ENCODE results near the gene OR52A1.
"Not testable (repeated sequence)": the region's sequence is repeated elsewhere in the genome, so short reads cannot be mapped to it uniquely, and the experiment has no call there.

OR52A1 gene

GRCh38 chr11:5154657-5155056 is at the start of gene OR52A1:
Gene OR52A1 (minus strand): TSS chr11:5154757. CDS start chr11:5152369, 2,388 bp downstream.
- no peak for DNase-seq

- DNase-seq = no peak
Measured at GRCh38 chr11:5203366-5203765, 48.8 kb upstream of the OR52A1 start.

- DNase-seq = no peak
Measured at GRCh38 chr11:5200582-5200981, 46.0 kb upstream of the OR52A1 start, which contains the start of gene OR51V1. Gene OR51V1 (minus strand): TSS chr11:5200682. CDS start chr11:5200682, 0 bp downstream.

- DNase-seq = no peak
Measured at GRCh38 chr11:5198285-5198684, 43.7 kb upstream of the OR52A1 start.

- DNase-seq = no peak
Measured at GRCh38 chr11:5197536-5197935, 43.0 kb upstream of the OR52A1 start.

GRCh38 chr11:5196731-5197130 is 42.2 kb upstream of the OR52A1 start:
- DNase-seq = no peak

- no peak for DNase-seq
Measured at GRCh38 chr11:5196067-5196466, 41.5 kb upstream of the OR52A1 start.

GRCh38 chr11:5192738-5193137 is 38.2 kb upstream of the OR52A1 start:
- no peak for DNase-seq

- DNase-seq = no peak
Measured at GRCh38 chr11:5188201-5188600, 33.6 kb upstream of the OR52A1 start.

GRCh38 chr11:5178046-5178837 is 23.7 kb upstream of the OR52A1 start:
- DNase-seq = no peak

- DNase-seq = no peak
Measured at GRCh38 chr11:5174934-5175333, 20.4 kb upstream of the OR52A1 start.

GRCh38 chr11:5171856-5172255 is 17.3 kb upstream of the OR52A1 start:
- no peak for DNase-seq

GRCh38 chr11:5165898-5166297 is 11.3 kb upstream of the OR52A1 start:
- not testable (repeated sequence) for DNase-seq

- DNase-seq = not testable (repeated sequence)
Measured at GRCh38 chr11:5164807-5165206, 10.2 kb upstream of the OR52A1 start.

- DNase-seq = not testable (repeated sequence)
Measured at GRCh38 chr11:5161045-5161444, 6.5 kb upstream of the OR52A1 start.

GRCh38 chr11:5160217-5160616 is 5.7 kb upstream of the OR52A1 start:
- DNase-seq = not testable (repeated sequence)

- DNase-seq = no peak
Measured at GRCh38 chr11:5159806-5160205, 5.2 kb upstream of the OR52A1 start.

- DNase-seq = no peak
Measured at GRCh38 chr11:5153574-5154431, 754 bp downstream of the OR52A1 start.

GRCh38 chr11:5151713-5152153 is 2.8 kb downstream of the OR52A1 start:
- no peak for DNase-seq

GRCh38 chr11:5144206-5144605 is 10.4 kb downstream of the OR52A1 start:
- DNase-seq = not testable (repeated sequence)

- DNase-seq = no peak
Measured at GRCh38 chr11:5137996-5138395, 16.6 kb downstream of the OR52A1 start, which contains the start of gene OR52A5. Gene OR52A5 (minus strand): TSS chr11:5138356. CDS start chr11:5132642, 5,714 bp downstream.

GRCh38 chr11:5137014-5137413 is 17.5 kb downstream of the OR52A1 start:
- DNase-seq = no peak

- no peak for DNase-seq
Measured at GRCh38 chr11:5136261-5136660, 18.3 kb downstream of the OR52A1 start.
